Activated CD8-positive, alpha-beta memory T cell treated with anti-CD3 and anti-CD28 coated beads for 24 hours (primary cell): ENCODE data around the gene HTN3.
"Not testable (repeated sequence)": the region's sequence is repeated elsewhere in the genome, so short reads cannot be mapped to it uniquely, and the experiment has no call there.

Source experiments
- DNase-seq: peaks from one replicate; pipeline ENCODE4 v3.0.0-alpha.2; 2020

Gene HTN3

DNA sequence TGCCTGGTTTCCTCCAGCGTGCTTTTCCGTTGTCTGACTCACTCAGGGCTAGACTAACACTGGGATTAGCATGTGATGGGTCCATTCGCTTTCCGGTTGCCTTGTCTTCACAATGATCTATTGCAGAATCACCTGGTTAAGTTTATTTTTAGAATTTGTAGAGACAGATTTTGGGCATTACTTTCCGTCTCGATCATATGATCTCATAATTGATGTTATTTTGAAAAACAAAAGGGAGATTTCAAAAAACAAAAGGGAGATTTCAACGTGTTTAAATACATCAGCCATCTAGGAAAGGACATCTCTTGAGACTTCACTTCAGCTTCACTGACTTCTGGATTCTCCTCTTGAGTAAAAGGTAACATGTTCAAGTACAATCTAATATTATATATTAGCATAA is at the start of gene HTN3:
TSS of gene HTN3 (plus strand) at position 301 of the 400 bp plus-strand sequence. CDS start 2,282 bp downstream, outside the sequence.
- DNase-seq: not testable (repeated sequence)

DNA sequence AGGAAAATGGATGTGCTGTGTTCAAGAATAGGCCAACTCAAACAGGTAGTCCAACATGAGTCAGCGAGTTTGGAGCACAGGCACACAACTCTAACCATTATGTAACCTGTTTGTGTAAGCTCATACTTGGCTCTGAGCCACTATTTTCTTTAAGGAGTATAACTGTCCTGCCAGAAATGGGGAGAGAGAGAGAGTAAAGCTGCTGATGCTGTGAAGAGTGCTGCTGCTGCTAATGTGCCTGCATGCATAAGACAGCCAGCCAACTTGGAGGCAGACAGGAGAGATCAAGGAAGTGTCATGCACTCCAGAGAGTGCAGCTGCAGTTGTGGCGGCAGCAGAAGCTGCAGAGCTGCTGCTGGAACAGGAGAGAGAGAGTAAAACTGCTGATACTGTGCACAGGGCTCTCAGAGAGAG is 44.2 kb upstream of the HTN3 start:
- DNase-seq: no peak

GRCh38 chr4:69986663-69987062 is 41.6 kb upstream of the HTN3 start:
- DNase-seq: no peak

- no peak for DNase-seq
These were observed 37.2 kb upstream of the HTN3 start for GRCh38 chr4:69991016-69991415.

GRCh38 chr4:69994782-69995181 is 33.5 kb upstream of the HTN3 start:
- no peak for DNase-seq

DNA sequence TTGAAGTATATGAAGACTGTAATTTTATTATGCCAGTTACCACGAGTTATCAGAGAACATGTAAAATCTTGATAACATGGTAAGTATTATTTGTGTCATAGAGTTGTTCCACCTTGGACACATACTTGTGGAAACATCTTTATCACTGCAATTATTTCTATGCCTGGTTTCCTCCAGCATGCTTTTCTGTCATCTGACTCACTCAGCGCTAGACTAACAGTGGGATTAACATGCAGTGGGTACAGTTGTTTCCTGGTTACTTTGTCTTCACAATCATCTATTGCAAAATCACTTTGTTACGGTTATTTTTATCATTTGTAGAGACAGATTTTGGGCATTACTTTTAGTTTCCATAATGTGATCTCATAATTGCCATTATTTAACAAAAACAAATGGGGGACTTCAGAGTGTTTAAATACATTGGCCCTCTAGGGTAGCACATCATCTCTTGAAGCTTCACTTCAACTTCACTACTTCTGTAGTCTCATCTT is 32.7 kb upstream of the HTN3 start, which contains the start of gene STATH:
TSS of gene STATH (plus strand) at position 441 of the 491 bp plus-strand sequence. CDS start 2,472 bp downstream, outside the sequence.
- DNase-seq: no peak

DNA sequence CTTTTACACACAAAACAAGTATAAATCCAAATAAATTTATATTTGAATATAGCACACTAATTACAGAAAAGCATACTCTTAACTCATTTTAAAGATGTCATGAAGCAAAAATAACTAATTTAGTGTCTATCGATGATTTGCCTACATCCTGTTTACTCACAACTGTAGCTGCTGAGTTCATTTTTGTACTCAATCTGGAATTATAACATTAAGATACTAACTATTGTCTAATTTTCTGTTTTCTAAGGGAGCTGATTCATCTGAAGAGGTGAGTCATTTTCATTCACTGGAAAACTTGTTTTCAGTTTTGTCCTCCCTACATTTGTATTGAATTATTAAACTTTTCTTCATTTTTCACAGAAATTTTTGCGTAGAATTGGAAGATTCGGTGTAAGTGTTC is 28.8 kb upstream of the HTN3 start:
- DNase-seq: no peak

DNA sequence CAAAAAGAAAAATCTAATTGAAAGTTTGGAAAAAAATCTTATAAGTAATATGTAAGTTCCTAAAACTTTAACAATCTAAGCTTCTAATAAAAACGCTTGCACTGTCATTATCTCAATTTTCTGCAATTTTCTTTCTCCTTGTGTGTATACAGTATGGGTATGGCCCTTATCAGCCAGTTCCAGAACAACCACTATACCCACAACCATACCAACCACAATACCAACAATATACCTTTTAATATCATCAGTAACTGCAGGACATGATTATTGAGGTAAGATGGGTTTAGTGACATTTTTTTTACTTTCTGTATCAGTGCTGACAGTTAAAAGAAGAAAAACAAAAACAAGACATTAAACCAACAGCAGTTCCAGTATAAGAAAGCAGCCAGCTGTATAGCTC is 27.5 kb upstream of the HTN3 start:
- no peak for DNase-seq

DNA sequence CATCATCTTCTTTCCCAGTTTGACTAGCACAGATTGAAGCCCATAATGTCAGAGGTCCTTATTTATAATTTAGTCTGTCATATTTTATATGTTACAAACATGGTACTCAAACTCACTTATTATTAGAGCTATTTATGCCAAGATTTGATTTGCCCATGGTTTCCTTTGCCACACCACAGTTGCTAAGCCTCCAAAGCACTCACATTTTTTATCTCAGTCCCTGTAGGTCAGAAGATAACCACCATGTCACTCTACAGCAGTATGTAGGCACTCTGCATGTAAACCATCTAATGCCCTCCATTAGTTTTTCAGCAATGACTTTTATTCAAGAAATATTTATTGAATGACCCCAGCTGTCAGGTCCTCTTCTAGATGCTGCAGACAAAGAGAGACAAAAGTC is 25.8 kb upstream of the HTN3 start:
- no peak for DNase-seq

GRCh38 chr4:70008771-70009170 is 19.5 kb upstream of the HTN3 start:
- no peak for DNase-seq

GRCh38 chr4:70019006-70019405 is 9.3 kb upstream of the HTN3 start:
- not testable (repeated sequence) for DNase-seq

DNA sequence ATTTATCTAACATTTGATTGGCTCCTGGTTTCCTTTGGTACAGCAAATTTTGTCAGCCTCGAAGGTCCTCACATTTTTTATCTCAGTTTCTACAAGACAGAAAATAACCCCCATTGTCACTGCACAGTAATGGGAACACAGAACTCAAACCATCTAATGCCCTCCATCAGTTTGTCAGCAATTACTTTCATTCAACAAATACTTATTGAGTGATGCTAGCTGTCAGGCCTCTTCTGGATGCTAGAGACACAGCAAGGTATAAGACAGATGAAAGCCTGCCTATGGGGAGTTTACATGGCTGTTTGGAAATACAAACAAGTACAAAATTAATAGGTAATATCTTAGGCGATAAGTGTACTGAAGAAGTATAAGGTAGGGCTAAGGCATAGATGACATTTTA is 5.0 kb upstream of the HTN3 start:
- DNase-seq: no peak

GRCh38 chr4:70027011-70027410 is 1.2 kb upstream of the HTN3 start:
- no peak for DNase-seq

DNA sequence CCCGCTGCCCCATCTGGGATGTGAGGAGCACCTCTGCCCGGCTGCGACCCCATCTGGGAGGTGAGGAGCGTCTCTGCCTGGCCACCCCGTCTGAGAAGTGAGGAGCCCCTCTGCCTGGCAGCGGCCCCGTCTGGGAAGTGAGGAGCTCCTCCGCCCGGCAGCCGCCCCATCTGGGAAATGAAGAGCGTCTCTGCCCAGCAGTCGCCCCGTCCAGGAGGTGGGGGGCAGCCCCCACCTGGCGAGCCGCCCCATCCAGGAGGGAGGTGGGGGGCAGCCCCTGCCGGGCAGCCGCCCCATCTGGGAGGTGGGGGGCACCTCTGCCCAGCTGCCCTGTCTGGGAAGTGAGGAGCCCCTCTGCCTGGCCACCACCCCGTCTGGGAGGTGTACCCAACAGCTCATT is 9.3 kb downstream of the HTN3 start:
- DNase-seq: not testable (repeated sequence)

DNA sequence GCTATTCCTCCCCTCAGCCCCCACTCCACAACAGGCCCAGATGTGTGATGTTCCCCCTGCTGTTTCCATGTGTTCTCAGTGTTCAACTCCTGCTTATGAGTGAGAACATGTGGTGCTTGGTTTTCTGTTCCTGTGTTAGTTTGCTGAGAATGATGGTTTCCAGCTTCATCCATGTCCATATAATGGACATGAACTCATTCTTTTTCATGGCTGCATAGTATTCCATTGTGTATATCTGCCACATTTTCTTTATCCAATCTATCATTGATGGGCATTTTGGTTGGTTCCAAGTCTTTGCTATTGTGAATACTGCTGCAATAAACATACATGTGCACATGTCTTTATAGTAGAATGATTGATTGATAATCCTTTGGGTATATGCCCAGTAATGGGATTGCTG is 11.7 kb downstream of the HTN3 start:
- not testable (repeated sequence) for DNase-seq

DNA sequence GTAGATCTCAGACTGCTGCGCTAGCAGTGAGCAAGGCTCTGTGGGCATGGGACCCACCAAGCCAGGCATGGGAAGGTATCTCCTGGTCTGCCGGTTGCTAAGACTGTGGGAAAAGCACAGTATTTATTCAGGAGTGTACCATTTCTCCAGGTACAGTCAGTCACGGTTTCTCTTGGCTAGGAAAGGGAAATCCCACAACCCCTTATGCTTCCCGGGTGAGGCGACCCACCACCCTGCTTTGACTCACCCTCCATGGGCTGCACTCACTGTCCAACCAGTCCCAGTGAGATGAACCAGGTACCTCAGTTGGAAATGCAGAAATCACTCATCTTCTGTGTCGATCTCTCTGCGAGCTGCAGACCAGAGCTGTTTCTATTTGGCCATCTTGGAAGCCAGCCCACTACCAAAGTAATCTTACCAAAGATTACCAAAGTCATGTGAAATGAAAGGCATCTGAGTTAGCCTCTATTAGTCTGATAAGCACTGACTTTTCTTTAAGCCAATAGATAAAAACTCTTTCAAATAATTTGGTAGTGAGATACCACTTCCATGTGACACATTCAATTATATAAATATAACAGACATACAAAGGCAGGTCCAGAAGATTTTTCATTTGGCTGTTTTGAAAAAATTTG is 13.5 kb downstream of the HTN3 start:
- DNase-seq: no peak

- not testable (repeated sequence) for DNase-seq
These were observed 21.9 kb downstream of the HTN3 start, which contains the start of gene HTN1 for GRCh38 chr4:70050138-70050537. Gene HTN1 (plus strand): TSS chr4:70050438. CDS start chr4:70053077, 2,639 bp downstream.

DNA sequence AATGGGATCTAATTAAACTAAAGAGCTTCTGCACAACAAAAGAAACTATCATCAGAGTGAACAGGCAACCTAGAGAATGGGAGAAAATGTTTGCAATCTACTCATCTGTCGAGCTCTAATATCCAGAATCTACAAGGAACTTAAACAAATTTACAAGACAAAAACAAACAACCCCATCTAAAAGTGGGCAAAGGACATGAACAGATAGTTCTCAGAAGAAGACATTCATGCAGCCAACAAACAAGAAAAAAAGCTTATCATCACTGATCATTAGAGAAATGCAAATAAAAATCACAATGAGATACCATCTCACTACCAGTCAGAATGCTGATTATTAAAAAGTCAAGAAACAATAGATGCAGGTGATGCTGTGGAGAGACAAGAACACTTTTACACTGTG is 28.3 kb downstream of the HTN3 start:
- not testable (repeated sequence) for DNase-seq

- DNase-seq: no peak
These were observed 29.4 kb downstream of the HTN3 start for GRCh38 chr4:70057651-70058050.

GRCh38 chr4:70059149-70059548 is 30.9 kb downstream of the HTN3 start:
- DNase-seq: no peak

DNA sequence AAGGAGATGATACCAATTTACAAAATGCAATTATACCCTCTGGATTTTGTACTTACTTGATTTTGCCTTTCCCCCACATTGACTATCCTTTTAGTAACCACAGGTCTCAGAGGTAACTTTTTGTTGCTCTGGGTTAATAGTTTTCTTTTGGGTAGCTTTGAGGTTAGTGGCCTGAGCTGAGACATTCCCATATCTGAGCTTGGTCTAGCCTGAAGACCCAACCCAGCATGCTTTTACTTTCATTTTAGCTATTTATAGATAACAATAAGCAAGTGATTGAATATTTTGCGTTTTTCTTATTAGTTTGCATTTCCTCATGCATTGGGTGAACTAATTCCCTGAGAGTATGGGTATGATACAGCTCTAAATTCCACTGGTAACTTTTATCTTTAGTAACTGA is 33.7 kb downstream of the HTN3 start:
- no peak for DNase-seq

DNA sequence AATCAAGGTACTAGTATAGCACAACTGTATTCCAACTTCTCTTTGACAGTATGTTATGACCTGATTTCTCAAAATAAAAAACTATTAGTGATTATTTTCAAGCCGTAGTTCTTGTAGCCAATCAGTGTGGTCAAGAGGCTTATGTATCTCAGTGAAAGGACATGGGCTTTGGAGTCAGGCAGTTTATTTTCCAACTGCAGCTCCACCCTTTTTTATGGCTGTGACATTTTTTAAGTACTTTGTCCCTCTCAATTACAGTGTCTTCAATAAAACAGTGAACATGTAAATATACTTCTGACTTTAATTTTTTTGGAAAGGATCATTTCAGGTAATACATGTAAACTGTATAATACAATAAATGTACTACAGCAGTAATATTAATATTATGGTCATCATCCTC is 51.9 kb downstream of the HTN3 start:
- DNase-seq: no peak
